Retinal pigment epithelial cell (primary cell): Measurements from ENCODE around the gene GPN2.

ENCODE experiments used
- DNase-seq: peaks from one replicate; pipeline ENCODE4 v3.0.0-alpha.2; 2010; ENCODE audit warnings: low read depth
- H3K4me3 ChIP-seq: 2 replicates; pipeline ENCODE4 v1.5.1; 2011; ENCODE audit warnings: mild to moderate bottlenecking, low read length, control low read depth, moderate library complexity
- TF ChIP-seq, protein P1 (sequence below): conservative IDR thresholded peaks from 2 replicates; pipeline ENCODE4 v1.5.1; 2011; ENCODE audit warnings: low read depth, low read length, control low read depth, inconsistent platforms

The GPN2 gene

DNA sequence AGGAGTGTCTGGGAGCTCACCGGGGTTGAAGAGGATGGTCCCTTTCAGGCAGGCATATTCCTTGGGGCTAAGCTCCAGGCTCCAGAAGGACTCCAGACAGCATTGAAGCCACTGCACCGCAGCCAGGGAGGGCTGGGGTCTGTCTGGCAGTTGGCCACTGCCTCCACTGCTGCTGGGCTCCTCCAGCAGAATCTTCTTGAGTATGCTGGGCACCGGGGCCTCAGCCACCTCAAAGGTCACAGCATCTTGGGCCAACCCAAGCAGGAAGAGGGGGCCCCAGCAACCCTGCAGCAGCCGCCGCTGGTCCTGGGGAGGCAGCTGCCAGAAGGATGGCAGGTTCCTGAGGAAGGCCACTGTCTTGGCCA is 23.3 kb upstream of the GPN2 start:
- TF ChIP-seq, protein P1, sequence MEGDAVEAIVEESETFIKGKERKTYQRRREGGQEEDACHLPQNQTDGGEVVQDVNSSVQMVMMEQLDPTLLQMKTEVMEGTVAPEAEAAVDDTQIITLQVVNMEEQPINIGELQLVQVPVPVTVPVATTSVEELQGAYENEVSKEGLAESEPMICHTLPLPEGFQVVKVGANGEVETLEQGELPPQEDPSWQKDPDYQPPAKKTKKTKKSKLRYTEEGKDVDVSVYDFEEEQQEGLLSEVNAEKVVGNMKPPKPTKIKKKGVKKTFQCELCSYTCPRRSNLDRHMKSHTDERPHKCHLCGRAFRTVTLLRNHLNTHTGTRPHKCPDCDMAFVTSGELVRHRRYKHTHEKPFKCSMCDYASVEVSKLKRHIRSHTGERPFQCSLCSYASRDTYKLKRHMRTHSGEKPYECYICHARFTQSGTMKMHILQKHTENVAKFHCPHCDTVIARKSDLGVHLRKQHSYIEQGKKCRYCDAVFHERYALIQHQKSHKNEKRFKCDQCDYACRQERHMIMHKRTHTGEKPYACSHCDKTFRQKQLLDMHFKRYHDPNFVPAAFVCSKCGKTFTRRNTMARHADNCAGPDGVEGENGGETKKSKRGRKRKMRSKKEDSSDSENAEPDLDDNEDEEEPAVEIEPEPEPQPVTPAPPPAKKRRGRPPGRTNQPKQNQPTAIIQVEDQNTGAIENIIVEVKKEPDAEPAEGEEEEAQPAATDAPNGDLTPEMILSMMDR = no peak
- no peak for DNase-seq
- no peak overlapping the region for H3K4me3 ChIP-seq

DNA sequence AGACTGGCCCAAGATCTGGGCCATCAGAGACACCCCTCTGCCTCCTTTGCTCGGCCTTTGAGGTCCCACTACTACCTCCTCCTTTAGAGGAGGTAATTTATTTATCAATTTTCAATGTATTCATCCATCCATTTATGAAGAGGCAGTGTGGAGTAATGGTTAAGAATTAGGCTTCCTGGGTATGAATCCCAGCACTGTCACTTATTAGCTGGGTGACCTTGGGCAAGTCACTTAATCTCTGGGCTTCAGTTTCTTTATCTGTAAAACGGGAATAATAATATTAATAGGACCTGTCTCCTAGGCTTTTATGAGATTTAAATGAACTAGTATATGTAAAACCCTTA is 22.0 kb upstream of the GPN2 start:
- TF ChIP-seq, protein P1 = no peak
- no peak overlapping the region for H3K4me3 ChIP-seq
- DNase-seq = no peak

DNA sequence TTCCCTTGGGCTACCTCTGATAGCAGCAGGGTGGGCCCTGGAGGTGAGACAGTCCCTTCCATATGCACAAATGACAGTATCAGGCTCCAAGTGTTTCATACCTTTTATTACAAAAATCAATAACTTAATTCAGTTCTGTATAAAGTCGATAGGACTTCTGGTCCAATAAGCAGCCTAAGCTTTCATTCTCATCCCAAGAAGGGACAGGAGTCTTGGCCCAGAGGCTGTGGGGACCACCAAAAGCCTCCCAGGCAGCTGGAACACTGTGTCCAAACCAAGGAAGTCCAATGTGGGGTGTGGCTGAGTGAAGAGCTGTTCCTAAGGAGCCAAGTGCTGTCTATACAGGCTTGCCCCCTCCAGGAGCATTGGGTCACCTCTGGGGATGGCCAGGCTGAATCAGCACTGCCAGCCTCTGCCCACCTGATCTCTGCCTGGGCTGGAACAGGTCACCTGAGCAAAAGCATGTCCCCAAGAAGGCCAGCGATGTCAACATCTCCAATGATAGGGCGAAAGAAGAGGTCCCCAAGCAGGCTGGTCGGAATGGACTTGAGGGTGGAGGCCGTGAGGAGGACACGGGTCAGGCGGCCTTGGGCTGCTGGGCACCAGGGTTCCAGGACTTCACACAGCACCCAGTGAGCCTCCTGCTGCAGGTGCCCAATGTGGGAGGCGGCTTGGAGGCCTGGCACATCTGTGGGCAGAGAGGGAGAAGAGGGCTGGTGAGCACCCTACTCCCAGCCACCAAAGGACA is 21.5 kb upstream of the GPN2 start:
- no peak for DNase-seq
- no peak overlapping the region for H3K4me3 ChIP-seq
- TF ChIP-seq, protein P1 = no peak

DNA sequence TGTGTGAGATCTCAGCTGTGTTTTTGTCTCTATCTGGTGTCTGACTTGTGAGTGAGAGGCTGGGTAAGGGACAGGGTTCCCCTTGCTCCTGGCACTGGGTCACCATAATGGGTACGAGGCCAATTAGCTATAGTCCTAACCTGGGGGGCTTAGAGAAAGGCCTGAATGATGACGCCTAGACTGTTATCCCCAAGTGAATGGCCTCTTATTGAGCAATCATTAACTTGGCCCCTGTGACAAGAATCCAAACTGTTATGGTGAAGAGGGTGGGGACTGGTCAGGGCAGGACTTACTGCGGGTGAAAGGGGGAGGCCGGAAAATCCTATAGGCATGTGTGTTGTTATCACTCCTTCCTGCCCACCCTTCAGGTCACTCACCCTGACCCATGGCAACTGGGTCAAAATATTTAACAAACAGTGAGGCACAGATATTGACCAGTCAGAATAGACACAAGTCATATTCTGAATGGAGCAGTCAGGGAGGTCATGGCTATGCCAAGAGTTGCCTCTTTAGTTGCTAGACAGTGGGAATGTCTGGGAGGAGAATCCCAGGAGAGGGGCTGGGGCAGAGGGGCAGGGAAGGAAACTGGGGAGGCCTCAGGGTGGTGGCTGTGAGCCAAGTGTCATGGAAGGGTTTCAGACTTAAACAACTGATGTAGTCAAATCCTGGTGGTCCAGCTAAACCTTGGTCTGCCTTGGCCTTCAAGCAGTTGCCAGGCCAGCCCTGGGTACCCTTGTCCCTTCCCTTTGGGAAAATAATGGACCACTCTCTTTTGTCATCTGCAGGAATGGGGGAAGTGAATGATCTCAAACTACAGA is 20.5 kb upstream of the GPN2 start:
- H3K4me3 ChIP-seq = no peak overlapping the region
- TF ChIP-seq, protein P1 = no peak

DNA sequence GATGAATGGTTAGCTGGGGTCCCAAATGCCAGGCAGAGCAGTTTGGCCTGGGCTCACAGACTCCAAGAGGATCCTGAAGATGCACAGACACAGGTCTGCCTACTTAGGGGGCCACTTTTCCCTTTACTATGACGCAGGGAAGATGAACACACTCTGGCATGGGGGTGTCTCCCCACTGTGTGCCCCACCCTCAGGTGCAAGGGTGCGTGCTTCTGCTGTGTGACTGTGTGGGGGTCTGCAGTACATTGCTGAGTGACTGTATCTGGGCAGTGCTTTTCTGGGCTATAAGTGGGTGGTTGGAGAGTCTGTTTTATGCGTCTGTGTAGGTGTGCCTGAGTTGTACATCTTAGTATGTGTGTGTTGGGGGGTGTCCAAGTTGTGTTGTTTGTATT is 19.9 kb upstream of the GPN2 start:
- TF ChIP-seq, protein P1 = no peak
- no peak for DNase-seq
- no peak overlapping the region for H3K4me3 ChIP-seq

More for the DNA sequence above, 20.5 kb upstream of the GPN2 start:
- DNase-seq = no peak

DNA sequence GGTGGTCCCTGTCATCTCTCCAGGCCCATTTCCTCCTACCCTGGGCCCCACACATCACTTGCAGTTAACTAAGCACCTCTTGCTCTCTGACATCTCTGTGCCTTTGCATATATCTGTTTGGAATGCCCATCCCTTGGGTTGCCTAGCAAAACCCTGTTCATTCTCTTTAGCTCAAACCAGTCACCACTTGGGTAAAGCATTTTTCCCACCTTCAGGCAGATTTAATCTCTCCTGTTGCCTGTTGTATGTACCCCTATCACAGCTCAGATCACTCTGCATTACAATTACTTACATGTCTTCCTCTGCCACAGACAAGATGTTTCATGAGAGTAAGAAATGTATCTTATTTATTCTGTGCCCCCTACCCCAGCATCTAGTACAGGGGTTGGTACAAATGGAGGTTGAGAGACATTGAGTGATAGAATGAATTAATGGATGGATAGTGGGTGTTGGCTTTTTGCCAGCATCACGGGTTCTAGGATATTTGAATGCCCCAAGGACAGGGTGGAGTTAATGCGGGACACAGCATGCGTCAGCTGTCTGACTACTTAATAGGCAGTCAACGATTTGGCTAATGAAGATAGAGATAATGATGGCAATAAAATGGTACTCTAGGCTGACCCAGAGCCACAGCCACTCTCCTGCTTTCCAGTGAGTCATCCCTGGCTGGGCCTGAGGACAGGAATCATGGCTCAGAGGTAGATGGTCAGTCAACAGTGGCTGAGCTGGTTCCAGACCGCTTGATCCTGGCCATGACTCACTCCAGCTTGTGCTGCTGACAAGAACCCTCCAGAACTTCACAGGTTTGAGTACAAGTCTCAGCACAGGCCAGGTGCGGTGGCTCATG is 17.2 kb upstream of the GPN2 start:
- no peak for DNase-seq
- H3K4me3 ChIP-seq = no peak overlapping the region
- TF ChIP-seq, protein P1 = no peak
